SK-N-MC (cell line): Measurements from ENCODE around the gene CADPS2.

ENCODE experiments used
- DNase-seq: peaks from one replicate; pipeline ENCODE4 v3.0.0-alpha.2; 2011; ENCODE audit warnings: low read depth, low spot score
- H3K27ac ChIP-seq: fragments of 200-600 bp; sonication (generic); 2 replicates; pipeline ENCODE4 v1.5.1; 2016; ENCODE audit warnings: mixed run types
- H3K36me3 ChIP-seq: fragments of 200-600 bp; sonication (generic); 2 replicates; pipeline ENCODE4 v1.6.1; 2017; ENCODE audit warnings: antibody characterized with exemption, low read length, mixed read lengths; ENCODE audit not compliant: insufficient read depth
- H3K4me3 ChIP-seq: fragments of 200-600 bp; sonication (generic); 2 replicates; pipeline ENCODE4 v1.5.1; 2016
- H3K9ac ChIP-seq: fragments of 200-600 bp; sonication (generic); 2 replicates; pipeline ENCODE4 v1.8.0; 2017; ENCODE audit warnings: mixed run types, mixed read lengths; ENCODE audit not compliant: insufficient read length
- H3K9me3 ChIP-seq: fragments of 200-600 bp; sonication (generic); 2 replicates; pipeline ENCODE4 v1.6.1; 2017; ENCODE audit warnings: low read depth, mild to moderate bottlenecking, antibody characterized with exemption, low read length, moderate library complexity, mixed read lengths
- EZH2 ChIP-seq: fragments of 200-600 bp; sonication (generic); IDR thresholded peaks from one replicate; pipeline ENCODE4 v1.6.1; 2017; ENCODE audit warnings: antibody characterized with exemption
- FOXP2 ChIP-seq: optimal IDR thresholded peaks from 2 replicates; pipeline ENCODE3; 2011; ENCODE audit warnings: mild to moderate bottlenecking, moderate library complexity; ENCODE audit not compliant: insufficient read depth; ENCODE audit errors: extremely low read length, control extremely low read depth
- POLR2AphosphoS5 ChIP-seq: IDR thresholded peaks from 2 replicates; pipeline ENCODE4 v1.6.1; 2012; ENCODE audit warnings: mild to moderate bottlenecking, low read depth, low read length, borderline replicate concordance

CADPS2 gene

DNA sequence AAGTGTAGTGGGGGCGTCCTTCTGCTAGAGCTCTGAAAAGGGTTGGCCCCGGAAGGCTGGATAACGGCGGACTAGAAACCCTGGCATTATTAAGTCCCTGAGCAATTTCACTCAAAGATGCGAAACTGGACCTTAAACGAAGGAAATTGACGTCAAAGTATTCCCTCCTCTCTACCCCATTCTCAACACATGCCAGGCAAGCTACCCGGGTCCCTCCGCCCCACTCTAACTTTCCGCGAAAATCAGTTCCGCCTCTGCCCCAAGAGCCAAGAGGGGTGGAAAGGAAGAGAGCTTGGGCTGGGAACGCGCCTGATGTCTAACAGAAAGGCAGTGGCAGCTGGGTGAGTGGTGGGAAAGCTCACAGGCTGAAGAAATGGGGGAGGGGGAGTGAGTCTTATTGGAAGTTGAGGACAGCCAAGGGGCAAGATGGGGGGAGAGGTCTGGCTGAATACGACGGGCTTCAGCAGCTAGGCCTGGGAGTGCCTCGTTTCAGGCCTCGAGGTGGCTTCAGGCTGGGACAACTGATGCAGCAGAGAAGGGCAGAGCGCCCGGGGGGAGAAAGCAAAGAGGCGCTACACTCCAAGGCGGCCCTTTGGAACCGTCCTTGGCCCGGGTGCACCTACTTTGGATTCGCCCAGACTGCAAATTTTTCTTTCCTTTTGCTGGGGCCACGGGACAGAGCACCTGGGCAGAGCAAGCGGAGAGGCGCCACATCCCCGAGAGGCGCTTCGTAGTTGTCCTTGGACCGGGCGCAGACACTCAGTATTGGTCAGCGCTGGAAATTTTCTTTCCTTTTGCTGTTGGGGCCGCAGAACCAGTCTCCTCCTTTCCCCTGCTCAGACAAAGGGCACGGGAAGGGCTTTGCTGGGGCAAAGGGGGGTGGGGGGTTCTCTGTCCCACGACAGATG lies 579.7 kb downstream of the CADPS2 start:
- H3K27ac ChIP-seq = peak overlapping the region; percentile 93
- peak overlapping the region; percentile 83 for H3K4me3 ChIP-seq
- peaks cover 63% of the 10 kb centered on the region for H3K36me3 ChIP-seq
- H3K9ac ChIP-seq = peak overlapping the region; percentile 94
- no peak for TF ChIP-seq POLR2AphosphoS5
- no peak for DNase-seq
- no peaks in the 10 kb centered on the region for H3K9me3 ChIP-seq

DNA sequence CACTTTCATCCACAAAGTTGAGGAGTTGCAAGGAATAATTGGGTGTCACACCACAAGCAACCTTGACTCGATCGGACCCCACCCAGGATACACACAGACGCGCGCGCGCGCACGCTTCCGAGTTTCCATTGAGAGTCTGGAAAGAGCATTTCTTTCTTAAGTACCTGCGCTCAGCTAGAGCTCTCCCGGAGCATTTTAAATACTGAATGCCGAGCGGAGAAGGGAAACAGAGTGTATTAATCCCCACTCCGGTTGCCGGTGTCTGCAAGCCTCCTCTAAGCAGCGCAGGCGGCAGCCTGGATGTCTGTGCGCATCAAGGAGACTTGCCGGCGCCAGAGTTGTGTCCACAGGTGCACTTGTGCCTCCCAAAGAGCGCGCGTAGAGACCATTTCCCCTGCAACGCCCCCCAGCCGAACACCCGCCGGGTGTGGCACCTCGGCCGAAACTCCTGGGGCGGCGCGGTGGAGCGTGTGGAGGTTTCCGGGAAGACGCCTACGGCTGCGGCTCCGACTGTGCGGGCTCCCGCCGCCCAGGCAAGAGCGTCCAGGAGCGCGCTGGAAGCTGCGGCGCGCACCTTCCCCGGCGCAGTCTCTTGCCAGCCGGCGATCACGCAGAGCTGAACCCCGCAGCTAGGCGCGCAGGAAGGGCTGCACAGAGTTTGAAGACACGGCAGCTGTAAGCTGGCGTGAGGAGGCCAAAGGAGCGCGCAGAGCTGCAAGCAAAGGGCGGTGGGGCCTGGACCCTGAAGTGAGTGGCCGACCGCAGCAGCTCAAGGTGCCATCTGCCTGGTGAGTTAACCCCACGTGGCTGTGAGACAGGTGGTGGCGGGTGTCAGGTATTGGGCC lies 580.6 kb downstream of the CADPS2 start:
- no peak; the same call in 1 of the 2 replicates for TF ChIP-seq POLR2AphosphoS5
- no peak for TF ChIP-seq FOXP2
- no peak for TF ChIP-seq EZH2
- peak overlapping the region; percentile 93 for H3K27ac ChIP-seq
- H3K36me3 ChIP-seq = peaks cover 66% of the 10 kb centered on the region
- H3K9me3 ChIP-seq = no peaks in the 10 kb centered on the region
- peak overlapping the region; percentile 83 for H3K4me3 ChIP-seq
- DNase-seq = no peak
- peak overlapping the region; percentile 94 for H3K9ac ChIP-seq

- Histone ChIP-seq H3K9me3 (no peaks in the 10 kb centered on the region), H3K9ac (peak overlapping the region; percentile 94), H3K27ac (peak overlapping the region; percentile 93), H3K4me3 (peak overlapping the region; percentile 83), H3K36me3 (peaks cover 62% of the 10 kb centered on the region)
- no peak for TF ChIP-seq FOXP2
- TF ChIP-seq EZH2 = no peak
- no peak for TF ChIP-seq POLR2AphosphoS5
- DNase-seq = no peak
These were observed 581.3 kb downstream of the CADPS2 start for GRCh38 chr7:122304996-122305421.

GRCh38 chr7:122304319-122304975 lies 581.8 kb downstream of the CADPS2 start, which contains the start of gene FEZF1:
Gene FEZF1, minus strand, starts transcription at chr7:122304750. Its CDS starts 313 bp downstream, at chr7:122304437.
- peak; percentile 83 for TF ChIP-seq POLR2AphosphoS5
- TF ChIP-seq EZH2 = no peak
- TF ChIP-seq FOXP2 = no peak
- H3K9me3 ChIP-seq = no peaks in the 10 kb centered on the region
- peak within 1 kb of the TSS; percentile 83 for H3K4me3 ChIP-seq
- DNase-seq = peak; percentile 89
- peak within 1 kb of the TSS; percentile 100 for H3K27ac ChIP-seq
- H3K9ac ChIP-seq = peak within 1 kb of the TSS; percentile 99
- peaks cover 56% of the 10 kb centered on the region for H3K36me3 ChIP-seq

GRCh38 chr7:122303531-122304318 lies 582.5 kb downstream of the CADPS2 start:
- Histone ChIP-seq H3K36me3 (peaks cover 49% of the 10 kb centered on the region), H3K9ac (peak overlapping the region; percentile 99), H3K9me3 (no peaks in the 10 kb centered on the region), H3K27ac (peak overlapping the region; percentile 100), H3K4me3 (peak overlapping the region; percentile 83)
- TF ChIP-seq EZH2 (no peak), POLR2AphosphoS5 (peak; percentile 88), FOXP2 (no peak)
- no peak for DNase-seq

DNA sequence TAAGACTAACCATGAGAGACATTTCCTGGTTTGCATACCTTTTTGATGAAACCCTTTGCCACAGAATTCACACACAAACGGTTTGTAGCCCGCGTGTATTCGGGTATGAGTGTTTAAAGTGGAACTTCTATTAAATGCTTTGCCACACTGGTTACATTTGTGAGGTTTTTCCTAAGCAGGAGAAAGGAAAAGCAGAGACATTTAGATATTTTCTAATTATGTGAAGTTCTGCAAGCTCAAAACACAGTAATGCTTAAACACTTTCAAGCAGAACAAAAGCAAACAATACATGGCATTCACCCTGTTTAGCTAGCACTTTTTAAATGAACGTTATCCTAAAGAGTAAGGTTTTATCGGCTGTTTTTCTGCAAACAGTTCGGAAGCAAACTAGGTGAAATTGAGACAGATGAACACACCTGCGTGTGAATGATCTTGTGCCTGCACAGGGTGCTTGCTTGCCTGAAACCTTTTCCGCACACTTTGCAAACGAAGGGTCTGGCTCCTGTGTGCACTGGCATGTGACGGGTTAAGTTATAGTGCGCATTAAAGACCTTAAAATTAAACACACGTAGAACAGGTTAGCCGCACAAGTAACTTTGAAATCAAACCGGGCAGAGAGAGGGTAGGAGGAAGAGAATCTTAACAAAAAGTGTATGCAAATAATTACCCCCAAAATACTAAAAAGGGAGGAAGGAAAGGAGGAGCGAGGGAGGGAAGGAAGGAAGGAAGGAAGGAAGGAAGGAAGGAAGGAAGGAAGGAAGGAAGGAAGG lies 583.3 kb downstream of the CADPS2 start:
- no peaks in the 10 kb centered on the region for H3K9me3 ChIP-seq
- H3K9ac ChIP-seq = peak overlapping the region; percentile 95
- H3K4me3 ChIP-seq = peak overlapping the region; percentile 83
- DNase-seq = peak; percentile 89
- TF ChIP-seq EZH2 = no peak
- TF ChIP-seq FOXP2 = no peak
- no peak; the same call in 1 of the 2 replicates for TF ChIP-seq POLR2AphosphoS5
- peaks cover 41% of the 10 kb centered on the region for H3K36me3 ChIP-seq
- peak overlapping the region; percentile 99 for H3K27ac ChIP-seq
